ENCODE measurements around the gene E2F2. TPM values are rescaled to one million over a fixed set of nuclear protein-coding genes. Genes with fewer than 3 reads are reported as not detected.

Gene E2F2
- polyA plus RNA-seq, 1 of the 3 experiments (the other 2 are of a cell fraction) = 0.43 TPM

DNA sequence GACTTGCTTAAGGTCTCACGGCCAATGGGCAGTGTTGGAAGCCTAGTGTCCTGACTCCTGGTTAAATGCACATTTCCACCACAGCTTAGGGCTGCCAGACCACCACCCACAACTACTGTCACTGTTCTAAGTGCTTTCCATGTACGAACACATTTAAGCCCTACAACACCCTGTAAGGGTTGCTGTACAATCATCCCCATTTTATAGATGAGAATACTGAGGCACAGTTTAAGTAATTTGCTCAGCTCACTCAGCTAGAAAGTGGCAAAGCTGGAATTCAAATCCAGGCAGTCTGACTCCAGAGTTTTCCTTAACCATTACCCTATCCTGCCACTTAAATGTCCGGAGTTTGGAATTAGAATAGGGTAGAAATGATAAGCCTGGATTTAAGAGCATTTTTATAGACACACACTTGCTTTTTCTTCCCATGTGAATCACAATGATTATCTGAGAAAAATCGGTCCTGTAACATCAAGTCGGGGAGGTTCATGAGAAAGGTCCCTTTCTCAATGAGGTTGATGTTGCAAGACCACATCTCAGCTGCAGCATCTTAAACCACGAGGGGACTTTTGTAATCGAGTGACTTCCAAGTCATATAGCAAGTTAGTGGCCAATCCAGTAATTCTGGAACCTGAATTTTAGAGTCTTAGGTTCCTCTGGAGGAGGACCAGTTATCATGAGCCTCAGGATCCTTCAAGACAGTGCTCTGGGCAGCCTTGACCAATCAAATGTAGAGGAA is 8.6 kb downstream of the E2F2 start:
- Histone ChIP-seq H2AFZ (ENCODE audit: low read depth) (no peak overlapping the region), H3K4me2 (no peak overlapping the region), H3F3A (replicated peaks; ENCODE audit: insufficient read depth) (no peaks in the 10 kb centered on the region), H3K27ac (ENCODE audit: low read depth in 2 of 2, low read length in 1 of 2) (no peak overlapping the region), H3K4me1 (ENCODE audit: control insufficient read depth in 1 of 2, insufficient read depth in 2 of 2, low read depth in 1 of 2, low read length in 1 of 2) (peaks cover 0 to 4% of the 10 kb centered on the region in 2 experiments; a peak in 1 of 4 replicates), H3K9ac (no peak overlapping the region), H3K36me3 (replicated peaks in 1 of 2; ENCODE audit: control insufficient read depth in 1 of 2, insufficient read depth in 2 of 2, low read length in 1 of 2) (peaks cover 0 to 2% of the 10 kb centered on the region in 2 experiments), H3K9me2 (no peaks in the 10 kb centered on the region), H3K27me3 (ENCODE audit: insufficient read depth) (no peaks in the 10 kb centered on the region), H3K79me2 (ENCODE audit: insufficient read depth) (no peaks in the 10 kb centered on the region), H3K9me3 (no peaks in the 10 kb centered on the region), H3K4me3 (ENCODE audit: low read depth in 2 of 2, low read length in 1 of 2) (no peak overlapping the region), H4K20me1 (ENCODE audit: insufficient read depth) (no peaks in the 10 kb centered on the region)
- ChIA-PET POLR2A (no interaction called here), CTCF (interaction anchor here (29.7 kb wide), 1 partner anchor 25 kb away, joined by 503 read pairs; no protein-coding TSS in a partner anchor)
- no peak for DNase-seq
- 91% methylated on average over 7 of the region's 7 CpGs for WGBS (ENCODE audit: low lambda C conversion rate)
- TF ChIP-seq, protein P1, sequence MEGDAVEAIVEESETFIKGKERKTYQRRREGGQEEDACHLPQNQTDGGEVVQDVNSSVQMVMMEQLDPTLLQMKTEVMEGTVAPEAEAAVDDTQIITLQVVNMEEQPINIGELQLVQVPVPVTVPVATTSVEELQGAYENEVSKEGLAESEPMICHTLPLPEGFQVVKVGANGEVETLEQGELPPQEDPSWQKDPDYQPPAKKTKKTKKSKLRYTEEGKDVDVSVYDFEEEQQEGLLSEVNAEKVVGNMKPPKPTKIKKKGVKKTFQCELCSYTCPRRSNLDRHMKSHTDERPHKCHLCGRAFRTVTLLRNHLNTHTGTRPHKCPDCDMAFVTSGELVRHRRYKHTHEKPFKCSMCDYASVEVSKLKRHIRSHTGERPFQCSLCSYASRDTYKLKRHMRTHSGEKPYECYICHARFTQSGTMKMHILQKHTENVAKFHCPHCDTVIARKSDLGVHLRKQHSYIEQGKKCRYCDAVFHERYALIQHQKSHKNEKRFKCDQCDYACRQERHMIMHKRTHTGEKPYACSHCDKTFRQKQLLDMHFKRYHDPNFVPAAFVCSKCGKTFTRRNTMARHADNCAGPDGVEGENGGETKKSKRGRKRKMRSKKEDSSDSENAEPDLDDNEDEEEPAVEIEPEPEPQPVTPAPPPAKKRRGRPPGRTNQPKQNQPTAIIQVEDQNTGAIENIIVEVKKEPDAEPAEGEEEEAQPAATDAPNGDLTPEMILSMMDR (IDR thresholded peaks at IDR 0.05) = no peak
- TF ChIP-seq ELF1 (IDR thresholded peaks at IDR 0.05) (no peak), NFIC (IDR thresholded peaks at IDR 0.05; ENCODE audit: borderline replicate concordance) (no peak), MEF2A (IDR thresholded peaks at IDR 0.05; ENCODE audit: borderline replicate concordance, low read depth) (no peak), TAF1 (IDR thresholded peaks at IDR 0.05; ENCODE audit: borderline replicate concordance, low read depth, low read length) (no peak), JUND (IDR thresholded peaks at IDR 0.05) (no peak), RAD21 (IDR thresholded peaks at IDR 0.05; ENCODE audit: low read length) (no peak), YY1 (IDR thresholded peaks at IDR 0.05; ENCODE audit: low read depth) (no peak), RXRA (IDR thresholded peaks at IDR 0.05; ENCODE audit: borderline replicate concordance, low read depth) (no peak), FOXM1 (IDR thresholded peaks at IDR 0.05; ENCODE audit: low read depth) (no peak), EZH2phosphoT487 (IDR thresholded peaks at IDR 0.05; ENCODE audit: borderline replicate concordance, low read depth) (no peak), TEAD4 (IDR thresholded peaks at IDR 0.05; ENCODE audit: borderline replicate concordance, insufficient read depth) (no peak), CHD2 (IDR thresholded peaks at IDR 0.05; ENCODE audit: low read length, partially characterized antibody) (no peak), NRF1 (IDR thresholded peaks at IDR 0.05; ENCODE audit: low read depth, low read length) (no peak), RFX5 (IDR thresholded peaks at IDR 0.05; ENCODE audit: low read length) (no peak)
- TF ChIP-seq, protein P2, sequence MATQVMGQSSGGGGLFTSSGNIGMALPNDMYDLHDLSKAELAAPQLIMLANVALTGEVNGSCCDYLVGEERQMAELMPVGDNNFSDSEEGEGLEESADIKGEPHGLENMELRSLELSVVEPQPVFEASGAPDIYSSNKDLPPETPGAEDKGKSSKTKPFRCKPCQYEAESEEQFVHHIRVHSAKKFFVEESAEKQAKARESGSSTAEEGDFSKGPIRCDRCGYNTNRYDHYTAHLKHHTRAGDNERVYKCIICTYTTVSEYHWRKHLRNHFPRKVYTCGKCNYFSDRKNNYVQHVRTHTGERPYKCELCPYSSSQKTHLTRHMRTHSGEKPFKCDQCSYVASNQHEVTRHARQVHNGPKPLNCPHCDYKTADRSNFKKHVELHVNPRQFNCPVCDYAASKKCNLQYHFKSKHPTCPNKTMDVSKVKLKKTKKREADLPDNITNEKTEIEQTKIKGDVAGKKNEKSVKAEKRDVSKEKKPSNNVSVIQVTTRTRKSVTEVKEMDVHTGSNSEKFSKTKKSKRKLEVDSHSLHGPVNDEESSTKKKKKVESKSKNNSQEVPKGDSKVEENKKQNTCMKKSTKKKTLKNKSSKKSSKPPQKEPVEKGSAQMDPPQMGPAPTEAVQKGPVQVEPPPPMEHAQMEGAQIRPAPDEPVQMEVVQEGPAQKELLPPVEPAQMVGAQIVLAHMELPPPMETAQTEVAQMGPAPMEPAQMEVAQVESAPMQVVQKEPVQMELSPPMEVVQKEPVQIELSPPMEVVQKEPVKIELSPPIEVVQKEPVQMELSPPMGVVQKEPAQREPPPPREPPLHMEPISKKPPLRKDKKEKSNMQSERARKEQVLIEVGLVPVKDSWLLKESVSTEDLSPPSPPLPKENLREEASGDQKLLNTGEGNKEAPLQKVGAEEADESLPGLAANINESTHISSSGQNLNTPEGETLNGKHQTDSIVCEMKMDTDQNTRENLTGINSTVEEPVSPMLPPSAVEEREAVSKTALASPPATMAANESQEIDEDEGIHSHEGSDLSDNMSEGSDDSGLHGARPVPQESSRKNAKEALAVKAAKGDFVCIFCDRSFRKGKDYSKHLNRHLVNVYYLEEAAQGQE (IDR thresholded peaks at IDR 0.05; ENCODE audit: low read depth, low read length) = no peak
- TF ChIP-seq, protein P3, sequence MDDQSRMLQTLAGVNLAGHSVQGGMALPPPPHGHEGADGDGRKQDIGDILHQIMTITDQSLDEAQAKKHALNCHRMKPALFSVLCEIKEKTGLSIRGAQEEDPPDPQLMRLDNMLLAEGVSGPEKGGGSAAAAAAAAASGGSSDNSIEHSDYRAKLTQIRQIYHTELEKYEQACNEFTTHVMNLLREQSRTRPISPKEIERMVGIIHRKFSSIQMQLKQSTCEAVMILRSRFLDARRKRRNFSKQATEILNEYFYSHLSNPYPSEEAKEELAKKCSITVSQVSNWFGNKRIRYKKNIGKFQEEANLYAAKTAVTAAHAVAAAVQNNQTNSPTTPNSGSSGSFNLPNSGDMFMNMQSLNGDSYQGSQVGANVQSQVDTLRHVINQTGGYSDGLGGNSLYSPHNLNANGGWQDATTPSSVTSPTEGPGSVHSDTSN (IDR thresholded peaks at IDR 0.05) = no peak
- TF ChIP-seq, protein P4, sequence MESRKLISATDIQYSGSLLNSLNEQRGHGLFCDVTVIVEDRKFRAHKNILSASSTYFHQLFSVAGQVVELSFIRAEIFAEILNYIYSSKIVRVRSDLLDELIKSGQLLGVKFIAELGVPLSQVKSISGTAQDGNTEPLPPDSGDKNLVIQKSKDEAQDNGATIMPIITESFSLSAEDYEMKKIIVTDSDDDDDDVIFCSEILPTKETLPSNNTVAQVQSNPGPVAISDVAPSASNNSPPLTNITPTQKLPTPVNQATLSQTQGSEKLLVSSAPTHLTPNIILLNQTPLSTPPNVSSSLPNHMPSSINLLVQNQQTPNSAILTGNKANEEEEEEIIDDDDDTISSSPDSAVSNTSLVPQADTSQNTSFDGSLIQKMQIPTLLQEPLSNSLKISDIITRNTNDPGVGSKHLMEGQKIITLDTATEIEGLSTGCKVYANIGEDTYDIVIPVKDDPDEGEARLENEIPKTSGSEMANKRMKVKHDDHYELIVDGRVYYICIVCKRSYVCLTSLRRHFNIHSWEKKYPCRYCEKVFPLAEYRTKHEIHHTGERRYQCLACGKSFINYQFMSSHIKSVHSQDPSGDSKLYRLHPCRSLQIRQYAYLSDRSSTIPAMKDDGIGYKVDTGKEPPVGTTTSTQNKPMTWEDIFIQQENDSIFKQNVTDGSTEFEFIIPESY (IDR thresholded peaks at IDR 0.05; ENCODE audit: borderline replicate concordance, low read depth) = no peak
- TF ChIP-seq, protein P5, sequence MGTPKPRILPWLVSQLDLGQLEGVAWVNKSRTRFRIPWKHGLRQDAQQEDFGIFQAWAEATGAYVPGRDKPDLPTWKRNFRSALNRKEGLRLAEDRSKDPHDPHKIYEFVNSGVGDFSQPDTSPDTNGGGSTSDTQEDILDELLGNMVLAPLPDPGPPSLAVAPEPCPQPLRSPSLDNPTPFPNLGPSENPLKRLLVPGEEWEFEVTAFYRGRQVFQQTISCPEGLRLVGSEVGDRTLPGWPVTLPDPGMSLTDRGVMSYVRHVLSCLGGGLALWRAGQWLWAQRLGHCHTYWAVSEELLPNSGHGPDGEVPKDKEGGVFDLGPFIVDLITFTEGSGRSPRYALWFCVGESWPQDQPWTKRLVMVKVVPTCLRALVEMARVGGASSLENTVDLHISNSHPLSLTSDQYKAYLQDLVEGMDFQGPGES (IDR thresholded peaks at IDR 0.05; ENCODE audit: low read depth, low read length) = no peak

All from SK-N-SH (cell line).